Mesothelial cell of epicardium (in vitro differentiated cells): ENCODE data around the gene HMGCL. TPM values are rescaled to one million over a fixed set of nuclear protein-coding genes. Genes with fewer than 3 reads are reported as not detected.

ENCODE experiments used
- DNase-seq, 2 experiments: peaks; one replicate each; pipeline ENCODE4 v3.0.0; 2021; ENCODE audit warnings: low spot score in 2 of 2; ENCODE audit not compliant: unreplicated experiment in 2 of 2
- H3K27ac Mint-ChIP-seq: 2 replicates; pipeline ENCODE4 v1.8.0; 2021; ENCODE audit warnings: mixed read lengths
- H3K27me3 Mint-ChIP-seq: 2 replicates; pipeline ENCODE4 v1.8.0; 2021; ENCODE audit warnings: low read depth, mixed read lengths
- H3K36me3 Mint-ChIP-seq: 2 replicates; pipeline ENCODE4 v1.8.0; 2021; ENCODE audit warnings: mixed read lengths
- H3K4me1 Mint-ChIP-seq: 2 replicates; pipeline ENCODE4 v1.8.0; 2021; ENCODE audit warnings: mixed read lengths
- H3K4me3 Mint-ChIP-seq: 2 replicates; pipeline ENCODE4 v1.8.0; 2021; ENCODE audit warnings: mild to moderate bottlenecking, moderate library complexity, mixed read lengths
- H3K9me3 Mint-ChIP-seq: 2 replicates; pipeline ENCODE4 v1.8.0; 2021; ENCODE audit warnings: mixed read lengths
- total RNA-seq: library from RNA; stranded (reverse); gene quantifications from 3 replicates; pipeline ENCODE4 v1.2.1, GENCODE V29; 2021
- TF ChIP-seq, protein P1 (sequence below): fragments of 200-600 bp; sonication (generic); IDR thresholded peaks from one replicate; pipeline ENCODE4 v1.5.0; 2021; ENCODE audit warnings: antibody characterized with exemption; ENCODE audit not compliant: unreplicated experiment

HMGCL gene
- total RNA-seq, 1 donor from 2014 or later, result 29.2 TPM

GRCh38 chr1:23823767-23824166, 1.5 kb downstream of the HMGCL start:
- Mint-ChIP-seq H3K4me3 (peak overlapping the region; percentile 96), H3K9me3 (no peaks in the 10 kb centered on the region), H3K36me3 (no peaks in the 10 kb centered on the region), H3K4me1 (peaks cover 13% of the 10 kb centered on the region), H3K27ac (peak overlapping the region; percentile 28), H3K27me3 (no peaks in the 10 kb centered on the region)
- no peak for DNase-seq
- TF ChIP-seq, protein P1, sequence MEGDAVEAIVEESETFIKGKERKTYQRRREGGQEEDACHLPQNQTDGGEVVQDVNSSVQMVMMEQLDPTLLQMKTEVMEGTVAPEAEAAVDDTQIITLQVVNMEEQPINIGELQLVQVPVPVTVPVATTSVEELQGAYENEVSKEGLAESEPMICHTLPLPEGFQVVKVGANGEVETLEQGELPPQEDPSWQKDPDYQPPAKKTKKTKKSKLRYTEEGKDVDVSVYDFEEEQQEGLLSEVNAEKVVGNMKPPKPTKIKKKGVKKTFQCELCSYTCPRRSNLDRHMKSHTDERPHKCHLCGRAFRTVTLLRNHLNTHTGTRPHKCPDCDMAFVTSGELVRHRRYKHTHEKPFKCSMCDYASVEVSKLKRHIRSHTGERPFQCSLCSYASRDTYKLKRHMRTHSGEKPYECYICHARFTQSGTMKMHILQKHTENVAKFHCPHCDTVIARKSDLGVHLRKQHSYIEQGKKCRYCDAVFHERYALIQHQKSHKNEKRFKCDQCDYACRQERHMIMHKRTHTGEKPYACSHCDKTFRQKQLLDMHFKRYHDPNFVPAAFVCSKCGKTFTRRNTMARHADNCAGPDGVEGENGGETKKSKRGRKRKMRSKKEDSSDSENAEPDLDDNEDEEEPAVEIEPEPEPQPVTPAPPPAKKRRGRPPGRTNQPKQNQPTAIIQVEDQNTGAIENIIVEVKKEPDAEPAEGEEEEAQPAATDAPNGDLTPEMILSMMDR, result no peak

DNA sequence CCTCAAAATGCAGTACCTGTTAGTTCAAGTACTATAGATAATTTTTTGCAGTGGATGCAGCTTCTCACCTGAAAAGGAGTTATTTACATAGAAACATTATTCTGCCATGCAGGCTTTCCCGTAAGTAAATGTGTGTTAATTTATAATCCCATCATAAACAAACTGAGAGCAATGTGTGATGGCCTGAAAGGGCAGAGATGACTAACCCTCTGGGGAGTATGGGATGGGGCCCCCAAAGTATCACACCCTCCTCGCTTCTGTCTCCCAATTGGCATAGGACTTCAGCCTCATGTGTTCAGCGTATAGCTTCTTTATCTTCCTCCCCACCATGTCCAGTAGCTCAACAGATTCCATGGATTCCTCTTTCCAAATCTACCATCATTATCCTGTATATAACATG, 7.6 kb downstream of the HMGCL start:
- Mint-ChIP-seq H3K27ac (no peak overlapping the region), H3K4me1 (no peaks in the 10 kb centered on the region), H3K27me3 (no peaks in the 10 kb centered on the region), H3K36me3 (peaks cover 6% of the 10 kb centered on the region), H3K9me3 (no peaks in the 10 kb centered on the region), H3K4me3 (no peak overlapping the region)
- TF ChIP-seq, protein P1, result no peak
- no peak for DNase-seq

DNA sequence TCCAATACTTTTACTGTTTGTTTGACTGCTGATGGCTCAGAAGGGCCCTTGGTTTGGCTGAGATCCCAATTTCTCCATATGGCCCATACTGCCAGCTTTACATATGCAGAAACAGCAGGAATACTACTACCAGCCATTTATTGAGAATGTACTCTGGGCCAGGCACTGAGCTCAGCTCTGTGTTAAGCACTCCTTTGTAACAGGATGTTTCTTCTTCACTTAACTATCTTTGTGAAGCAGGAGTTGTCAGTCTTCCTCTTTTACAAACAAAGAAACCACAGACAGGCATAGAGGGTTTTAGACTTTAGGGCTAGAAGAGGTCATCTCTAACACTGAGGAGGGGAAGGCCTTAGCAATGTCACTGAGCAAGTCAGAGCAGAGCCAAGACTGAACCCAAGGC, 8.3 kb downstream of the HMGCL start:
- H3K27ac Mint-ChIP-seq, result no peak overlapping the region
- no peak for DNase-seq
- peaks cover 10% of the 10 kb centered on the region for H3K36me3 Mint-ChIP-seq
- H3K9me3 Mint-ChIP-seq, result no peaks in the 10 kb centered on the region
- H3K4me3 Mint-ChIP-seq, result no peak overlapping the region
- TF ChIP-seq, protein P1, result no peak
- no peaks in the 10 kb centered on the region for H3K27me3 Mint-ChIP-seq
- H3K4me1 Mint-ChIP-seq, result no peaks in the 10 kb centered on the region

DNA sequence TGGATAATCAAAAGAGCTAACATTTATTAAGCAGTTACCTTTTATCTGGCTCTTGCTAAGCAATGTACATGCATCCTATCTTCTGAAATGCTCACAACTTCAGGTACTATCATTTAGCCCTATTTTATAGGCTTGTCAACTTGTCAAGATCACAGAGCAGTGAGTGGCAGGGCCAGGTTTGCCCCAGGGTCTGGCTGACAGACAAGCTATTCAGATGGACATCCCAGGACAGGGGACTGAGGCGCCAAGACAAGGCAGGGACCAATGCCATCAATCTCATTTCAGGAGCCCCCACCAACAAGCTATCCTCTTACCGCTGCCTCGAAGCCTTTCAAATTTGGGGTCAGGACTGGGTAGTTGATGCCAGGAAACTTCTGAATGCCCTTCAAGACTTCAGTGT, 8.9 kb downstream of the HMGCL start:
- Mint-ChIP-seq H3K27me3 (no peaks in the 10 kb centered on the region), H3K36me3 (peaks cover 12% of the 10 kb centered on the region)
- TF ChIP-seq, protein P1, result no peak

GRCh38 chr1:23814016-23814415, 11.2 kb downstream of the HMGCL start:
- Mint-ChIP-seq H3K4me1 (no peaks in the 10 kb centered on the region), H3K9me3 (no peaks in the 10 kb centered on the region), H3K36me3 (peaks cover 13% of the 10 kb centered on the region), H3K27me3 (no peaks in the 10 kb centered on the region), H3K27ac (no peak overlapping the region), H3K4me3 (no peak overlapping the region)
- TF ChIP-seq, protein P1, result no peak
- DNase-seq, result no peak

More for the DNA sequence above, 8.9 kb downstream of the HMGCL start:
- Mint-ChIP-seq H3K27ac (no peak overlapping the region), H3K4me1 (no peaks in the 10 kb centered on the region), H3K9me3 (no peaks in the 10 kb centered on the region), H3K4me3 (no peak overlapping the region)
- no peak for DNase-seq

DNA sequence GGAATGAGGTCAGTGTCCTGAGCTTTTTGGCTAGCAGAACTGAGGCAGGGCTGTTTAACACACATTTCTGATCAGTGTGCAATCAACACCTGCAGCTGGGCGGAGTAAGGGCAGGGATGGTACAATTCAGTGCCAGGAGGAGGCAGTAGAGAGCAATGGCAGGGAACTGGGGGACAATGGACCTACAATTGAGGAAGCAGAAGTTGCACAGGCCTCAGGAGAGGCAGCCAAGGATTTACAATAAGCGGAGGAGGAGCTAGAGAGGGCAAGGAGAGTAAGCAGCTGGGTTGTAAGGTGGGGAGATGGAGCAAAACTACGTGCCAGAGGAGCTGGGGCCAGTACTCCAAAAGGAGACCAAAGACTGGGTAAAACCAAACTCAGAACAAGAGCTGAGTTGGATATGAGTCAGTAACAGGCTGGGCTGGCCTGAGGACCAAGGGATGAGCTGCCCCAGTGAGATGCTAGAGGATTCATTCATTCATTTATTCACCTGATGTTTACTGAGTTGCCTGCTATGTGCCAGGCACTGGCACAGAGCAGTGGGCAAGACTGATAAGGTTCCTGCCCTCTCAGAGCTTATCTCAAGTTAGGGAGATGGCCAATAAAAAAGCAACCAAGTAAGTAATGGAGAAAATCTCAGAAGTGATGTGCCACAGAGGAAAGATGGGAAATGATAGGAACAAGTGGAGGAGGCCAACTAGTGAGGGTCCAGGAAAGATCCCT, 14.2 kb downstream of the HMGCL start:
- DNase-seq, result no peak
- Mint-ChIP-seq H3K27me3 (no peaks in the 10 kb centered on the region), H3K4me3 (no peak overlapping the region), H3K4me1 (no peaks in the 10 kb centered on the region), H3K27ac (no peak overlapping the region), H3K36me3 (peaks cover 13% of the 10 kb centered on the region), H3K9me3 (no peaks in the 10 kb centered on the region)
- TF ChIP-seq, protein P1, result no peak
